Stimulated activated CD4-positive, alpha-beta T cell treated with anti-CD3 and anti-CD28 coated beads, Interleukin-2, amount 100 ng/mL, for 48 hours (primary cell): Measurements from ENCODE around the gene CNTD1.
"Not testable (repeated sequence)": the region's sequence is repeated elsewhere in the genome, so short reads cannot be mapped to it uniquely, and the experiment has no call there.

Source experiments
- DNase-seq, 2 donors: peaks; one replicate each; pipeline ENCODE4 v3.0.0-alpha.2; 2020

CNTD1 gene

GRCh38 chr17:42798383-42799380 lies at the start of gene CNTD1, which contains the start of gene COA3:
CNTD1 (plus strand) TSS chr17:42798861; CDS start chr17:42799068, 207 bp downstream.
COA3 (minus strand) TSS chr17:42798704; CDS start chr17:42798681, 23 bp downstream.
- DNase-seq: peak; percentile 79 to 81

GRCh38 chr17:42748908-42749798 lies 49.5 kb upstream of the CNTD1 start:
- DNase-seq: no peak

GRCh38 chr17:42750739-42751344 lies 47.8 kb upstream of the CNTD1 start:
- no peak for DNase-seq

- no peak for DNase-seq
These were observed 47.0 kb upstream of the CNTD1 start for GRCh38 chr17:42751628-42752027.

- DNase-seq: no peak
These were observed 43.9 kb upstream of the CNTD1 start for GRCh38 chr17:42754782-42755181.

GRCh38 chr17:42759982-42760651 lies 38.5 kb upstream of the CNTD1 start:
- DNase-seq: no peak

- DNase-seq: no peak
These were observed 37.7 kb upstream of the CNTD1 start, which contains the start of gene RAMP2 for GRCh38 chr17:42760652-42761581. RAMP2 (plus strand) TSS chr17:42761227; CDS start chr17:42761262, 35 bp downstream.

GRCh38 chr17:42761638-42762037 lies 37.0 kb upstream of the CNTD1 start:
- DNase-seq: no peak

- no peak for DNase-seq
These were observed 32.5 kb upstream of the CNTD1 start for GRCh38 chr17:42766124-42766523.

- no peak for DNase-seq
These were observed 31.1 kb upstream of the CNTD1 start for GRCh38 chr17:42767512-42767911.

GRCh38 chr17:42768006-42768405 lies 30.7 kb upstream of the CNTD1 start:
- not testable (repeated sequence) for DNase-seq

- DNase-seq: not testable (repeated sequence)
These were observed 28.7 kb upstream of the CNTD1 start for GRCh38 chr17:42769964-42770363.

- DNase-seq: no peak
These were observed 25.7 kb upstream of the CNTD1 start for GRCh38 chr17:42772945-42773289.

GRCh38 chr17:42773290-42774035 lies 25.2 kb upstream of the CNTD1 start, which contains the start of gene VPS25:
VPS25 (plus strand) TSS chr17:42773449; CDS start chr17:42773476, 27 bp downstream.
- peak; percentile 62 to 70 for DNase-seq

- no peak for DNase-seq
These were observed 24.5 kb upstream of the CNTD1 start for GRCh38 chr17:42774066-42774745.

- no peak for DNase-seq
These were observed 23.0 kb upstream of the CNTD1 start for GRCh38 chr17:42775534-42776098.

- DNase-seq: no peak
These were observed 20.1 kb upstream of the CNTD1 start for GRCh38 chr17:42778570-42778969.

- no peak for DNase-seq
These were observed 19.2 kb upstream of the CNTD1 start for GRCh38 chr17:42779304-42779935.
